ENCODE data around the gene CLOCK.

Gene CLOCK

DNA sequence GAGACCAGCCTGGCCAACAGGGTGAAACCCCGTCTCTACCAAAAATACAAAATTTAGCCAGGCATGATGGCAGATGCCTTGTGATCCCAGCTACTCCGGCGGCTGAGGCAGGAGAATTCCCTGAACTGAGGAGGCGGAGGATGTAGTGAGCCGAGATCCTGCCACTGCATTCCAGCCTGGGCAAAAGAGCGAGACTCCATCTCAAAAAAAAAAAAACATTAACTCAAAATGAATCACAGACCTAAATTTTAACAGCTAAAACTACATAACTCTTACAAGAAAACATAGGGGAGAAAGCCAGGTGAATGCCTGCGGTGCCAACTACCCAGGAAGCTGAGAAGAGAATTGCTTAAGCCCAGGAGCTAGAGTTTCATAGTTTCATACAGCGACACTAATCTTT lies 96.1 kb downstream of the CLOCK start:
- TF ChIP-seq EP300 (IDR thresholded peaks at IDR 0.05; ENCODE audit: borderline replicate concordance) (no peak), EGR1 (IDR thresholded peaks at IDR 0.05) (no peak), USF1 (IDR thresholded peaks at IDR 0.05) (no peak), ZBTB7A (IDR thresholded peaks at IDR 0.05; ENCODE audit: low read depth) (no peak), TAF1 (IDR thresholded peaks at IDR 0.05; ENCODE audit: low read depth) (no peak), TCF12 (IDR thresholded peaks at IDR 0.05; ENCODE audit: low read depth) (no peak), RAD21 (IDR thresholded peaks at IDR 0.05; ENCODE audit: low read depth) (no peak), YY1 (IDR thresholded peaks at IDR 0.05; ENCODE audit: low read depth) (no peak), CREB1 (IDR thresholded peaks at IDR 0.05; ENCODE audit: low read depth) (no peak)
- TF ChIP-seq, protein P1, sequence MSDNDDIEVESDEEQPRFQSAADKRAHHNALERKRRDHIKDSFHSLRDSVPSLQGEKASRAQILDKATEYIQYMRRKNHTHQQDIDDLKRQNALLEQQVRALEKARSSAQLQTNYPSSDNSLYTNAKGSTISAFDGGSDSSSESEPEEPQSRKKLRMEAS (IDR thresholded peaks at IDR 0.05), result no peak

DNA sequence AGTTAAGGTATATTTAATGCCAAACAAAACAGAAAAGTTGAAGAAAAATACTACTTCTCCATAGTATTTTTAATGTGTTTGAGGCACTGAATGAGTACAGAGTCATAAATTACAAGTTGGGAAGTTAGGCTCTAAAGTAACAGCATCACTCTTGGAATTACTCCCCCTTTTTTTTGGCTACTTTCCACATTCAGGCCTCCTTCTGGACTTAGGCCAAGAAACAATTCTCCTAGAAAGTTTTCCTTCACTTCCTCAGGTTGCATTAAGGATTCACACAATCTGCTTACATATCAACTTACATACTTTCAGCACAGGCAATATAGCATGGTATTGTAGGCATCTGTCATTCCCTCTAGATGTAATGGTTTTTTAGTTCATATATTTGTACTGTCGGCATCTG lies 98.9 kb downstream of the CLOCK start:
- TF ChIP-seq TCF12 (IDR thresholded peaks at IDR 0.05; ENCODE audit: low read depth) (no peak), NFIC (IDR thresholded peaks at IDR 0.05) (peak; percentile 74; the same call in 1 of the 2 replicates)

GRCh38 chr4:55447108-55447708 lies 99.5 kb downstream of the CLOCK start:
- TF ChIP-seq EP300 (IDR thresholded peaks at IDR 0.05; ENCODE audit: borderline replicate concordance) (no peak), YY1 (IDR thresholded peaks at IDR 0.05; ENCODE audit: low read depth) (no peak), TAF1 (IDR thresholded peaks at IDR 0.05; ENCODE audit: low read depth) (no peak), NFIC (IDR thresholded peaks at IDR 0.05) (no peak), CREB1 (IDR thresholded peaks at IDR 0.05; ENCODE audit: low read depth) (no peak), FOXM1 (IDR thresholded peaks at IDR 0.05; ENCODE audit: borderline replicate concordance, low read depth) (no peak), RAD21 (IDR thresholded peaks at IDR 0.05; ENCODE audit: low read depth) (no peak), TCF12 (IDR thresholded peaks at IDR 0.05; ENCODE audit: low read depth) (no peak), TEAD4 (IDR thresholded peaks at IDR 0.05) (no peak), ZBTB7A (IDR thresholded peaks at IDR 0.05; ENCODE audit: low read depth) (no peak)
- TF ChIP-seq, protein P1 (IDR thresholded peaks at IDR 0.05), result no peak

- no peak for TF ChIP-seq TEAD4 (IDR thresholded peaks at IDR 0.05)
- TF ChIP-seq USF1 (IDR thresholded peaks at IDR 0.05), result no peak
- TF ChIP-seq, protein P1 (IDR thresholded peaks at IDR 0.05), result no peak
- TF ChIP-seq EP300 (IDR thresholded peaks at IDR 0.05; ENCODE audit: borderline replicate concordance), result no peak
- TF ChIP-seq CREB1 (IDR thresholded peaks at IDR 0.05; ENCODE audit: low read depth), result no peak
- no peak for TF ChIP-seq NFIC (IDR thresholded peaks at IDR 0.05)
- TF ChIP-seq TCF12 (IDR thresholded peaks at IDR 0.05; ENCODE audit: low read depth), result no peak
- no peak for TF ChIP-seq TAF1 (IDR thresholded peaks at IDR 0.05; ENCODE audit: low read depth)
- no peak for TF ChIP-seq RAD21 (IDR thresholded peaks at IDR 0.05; ENCODE audit: low read depth)
- TF ChIP-seq YY1 (IDR thresholded peaks at IDR 0.05; ENCODE audit: low read depth), result no peak
- no peak for TF ChIP-seq ZBTB7A (IDR thresholded peaks at IDR 0.05; ENCODE audit: low read depth)
- no peak for TF ChIP-seq CEBPB (IDR thresholded peaks at IDR 0.05)
- no peak for TF ChIP-seq EGR1 (IDR thresholded peaks at IDR 0.05)
- TF ChIP-seq FOXM1 (IDR thresholded peaks at IDR 0.05; ENCODE audit: borderline replicate concordance, low read depth), result no peak
- TF ChIP-seq, protein P2, sequence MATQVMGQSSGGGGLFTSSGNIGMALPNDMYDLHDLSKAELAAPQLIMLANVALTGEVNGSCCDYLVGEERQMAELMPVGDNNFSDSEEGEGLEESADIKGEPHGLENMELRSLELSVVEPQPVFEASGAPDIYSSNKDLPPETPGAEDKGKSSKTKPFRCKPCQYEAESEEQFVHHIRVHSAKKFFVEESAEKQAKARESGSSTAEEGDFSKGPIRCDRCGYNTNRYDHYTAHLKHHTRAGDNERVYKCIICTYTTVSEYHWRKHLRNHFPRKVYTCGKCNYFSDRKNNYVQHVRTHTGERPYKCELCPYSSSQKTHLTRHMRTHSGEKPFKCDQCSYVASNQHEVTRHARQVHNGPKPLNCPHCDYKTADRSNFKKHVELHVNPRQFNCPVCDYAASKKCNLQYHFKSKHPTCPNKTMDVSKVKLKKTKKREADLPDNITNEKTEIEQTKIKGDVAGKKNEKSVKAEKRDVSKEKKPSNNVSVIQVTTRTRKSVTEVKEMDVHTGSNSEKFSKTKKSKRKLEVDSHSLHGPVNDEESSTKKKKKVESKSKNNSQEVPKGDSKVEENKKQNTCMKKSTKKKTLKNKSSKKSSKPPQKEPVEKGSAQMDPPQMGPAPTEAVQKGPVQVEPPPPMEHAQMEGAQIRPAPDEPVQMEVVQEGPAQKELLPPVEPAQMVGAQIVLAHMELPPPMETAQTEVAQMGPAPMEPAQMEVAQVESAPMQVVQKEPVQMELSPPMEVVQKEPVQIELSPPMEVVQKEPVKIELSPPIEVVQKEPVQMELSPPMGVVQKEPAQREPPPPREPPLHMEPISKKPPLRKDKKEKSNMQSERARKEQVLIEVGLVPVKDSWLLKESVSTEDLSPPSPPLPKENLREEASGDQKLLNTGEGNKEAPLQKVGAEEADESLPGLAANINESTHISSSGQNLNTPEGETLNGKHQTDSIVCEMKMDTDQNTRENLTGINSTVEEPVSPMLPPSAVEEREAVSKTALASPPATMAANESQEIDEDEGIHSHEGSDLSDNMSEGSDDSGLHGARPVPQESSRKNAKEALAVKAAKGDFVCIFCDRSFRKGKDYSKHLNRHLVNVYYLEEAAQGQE (IDR thresholded peaks at IDR 0.05; ENCODE audit: low read depth), result no peak
Observed at GRCh38 chr4:55446578-55446922, 100.2 kb downstream of the CLOCK start.

- no peak for TF ChIP-seq TCF12 (IDR thresholded peaks at IDR 0.05; ENCODE audit: low read depth)
- TF ChIP-seq EP300 (IDR thresholded peaks at IDR 0.05; ENCODE audit: borderline replicate concordance), result no peak
- TF ChIP-seq TEAD4 (IDR thresholded peaks at IDR 0.05), result no peak
- TF ChIP-seq, protein P1 (IDR thresholded peaks at IDR 0.05), result no peak
- TF ChIP-seq YY1 (IDR thresholded peaks at IDR 0.05; ENCODE audit: low read depth), result no peak
- TF ChIP-seq, protein P2 (IDR thresholded peaks at IDR 0.05; ENCODE audit: low read depth), result no peak
- TF ChIP-seq TAF1 (IDR thresholded peaks at IDR 0.05; ENCODE audit: low read depth), result no peak
- no peak for TF ChIP-seq RAD21 (IDR thresholded peaks at IDR 0.05; ENCODE audit: low read depth)
- no peak for TF ChIP-seq FOXM1 (IDR thresholded peaks at IDR 0.05; ENCODE audit: borderline replicate concordance, low read depth)
- no peak for TF ChIP-seq NFIC (IDR thresholded peaks at IDR 0.05)
- no peak for TF ChIP-seq USF1 (IDR thresholded peaks at IDR 0.05)
- TF ChIP-seq CEBPB (IDR thresholded peaks at IDR 0.05), result no peak
- no peak for TF ChIP-seq EGR1 (IDR thresholded peaks at IDR 0.05)
Observed at GRCh38 chr4:55445921-55446577, 100.7 kb downstream of the CLOCK start.

Data from Ishikawa (cell line).